ENCODE measurements around the gene CCHCR1.

The CCHCR1 gene

GRCh38 chr6:31098449-31098938, 59.1 kb downstream of the CCHCR1 start:
- no peak for DNase-seq (ENCODE audit: low spot score)

GRCh38 chr6:31096656-31097055, 60.9 kb downstream of the CCHCR1 start:
- DNase-seq (ENCODE audit: low spot score) = no peak

- DNase-seq (ENCODE audit: low spot score) = no peak
Measured at GRCh38 chr6:31096215-31096614, 61.4 kb downstream of the CCHCR1 start.

- DNase-seq (ENCODE audit: low spot score) = no peak
Measured at GRCh38 chr6:31094389-31094881, 63.2 kb downstream of the CCHCR1 start.

- no peak for DNase-seq (ENCODE audit: low spot score)
Measured at GRCh38 chr6:31092769-31093505, 64.7 kb downstream of the CCHCR1 start.
